GM12878 (cell line): ENCODE measurements around the gene SPESP1. TPM values are rescaled to one million over a fixed set of nuclear protein-coding genes. Genes with fewer than 3 reads are reported as not detected.

Experiments used
- ATAC-seq: fragments of 200-7000 bp; cut with Tn5 transposase; 3 replicates; pipeline ENCODE4 v1.9.1; 2020; ENCODE audit warnings: mild to moderate bottlenecking, moderate library complexity
- BruUV-seq: library from RNA; stranded (reverse); fragments of 400-500 nt; replicated peaks from 2 replicates; lab custom pipeline; 2021; lab: Mats Ljungman, UMichigan
- CTCF ChIA-PET: fragments of 300-600 bp; sonication (Branson Sonifier 250); formaldehyde crosslinking; extraction: SDS; loops from one replicate; lab custom pipeline; 2021; ENCODE audit warnings: inconsistent platforms; lab: Yijun Ruan, JAX
- POLR2A ChIA-PET: fragments of 350-600 bp; formaldehyde crosslinking; extraction: SDS; loops from one replicate; lab custom pipeline; 2021; ENCODE audit warnings: inconsistent platforms; lab: Charles Lee
- RAD21 ChIA-PET: fragments of 300-600 bp; sonication (Branson Sonifier 250); formaldehyde crosslinking; loops from one replicate; lab custom pipeline; 2023; ENCODE audit warnings: antibody characterized with exemption; ENCODE audit not compliant: unreplicated experiment; lab: Charles Lee
- SMC1A ChIA-PET: fragments of 300-600 bp; sonication (Branson Sonifier 250); formaldehyde crosslinking; loops from one replicate; lab custom pipeline; 2023; ENCODE audit not compliant: unreplicated experiment, uncharacterized antibody; lab: Charles Lee
- DNase-seq: peaks from one replicate; pipeline ENCODE4 v3.0.0-alpha.2; 2011; ENCODE audit warnings: low read depth, low spot score
- FAIRE-seq: peaks from 3 replicates; lab custom pipeline; 2011; peaks lifted over from hg19 to GRCh38; lab: Jason Lieb, UNC
- H2AFZ ChIP-seq: 2 replicates; pipeline ENCODE4 v1.6.0; 2011; ENCODE audit warnings: low read depth, low read length, control low read depth; ENCODE audit not compliant: control insufficient read depth
- H3K27ac ChIP-seq: 2 replicates; pipeline ENCODE4 v1.5.1; 2011; ENCODE audit warnings: control low read depth; ENCODE audit not compliant: control insufficient read depth, insufficient read depth
- H3K27me3 ChIP-seq, 2 experiments: replicated peaks in 1 of 2; 2 replicates each; pipeline versions ENCODE4 v1.6.0 to v1.6.1; 2011; ENCODE audit warnings: low read length in 1 of 2; ENCODE audit not compliant: control insufficient read depth in 2 of 2, insufficient read depth in 2 of 2
- H3K36me3 ChIP-seq, 2 experiments: 2 replicates each; pipeline ENCODE4 v1.5.1; 2011; ENCODE audit warnings: low read length in 1 of 2; ENCODE audit not compliant: control insufficient read depth in 2 of 2, insufficient read depth in 2 of 2
- H3K4me1 ChIP-seq: 2 replicates; pipeline ENCODE4 v1.6.1; 2011; ENCODE audit warnings: mild to moderate bottlenecking, low read length, moderate library complexity, mixed read lengths; ENCODE audit not compliant: control insufficient read depth, insufficient read depth
- H3K4me2 ChIP-seq: 2 replicates; pipeline ENCODE4 v1.6.0; 2011; ENCODE audit warnings: control low read depth; ENCODE audit not compliant: control insufficient read depth, insufficient read depth
- H3K4me3 ChIP-seq: fragments of 200-600 bp; sonication (generic); 2 replicates; pipeline ENCODE4 v1.5.1; 2016
- H3K79me2 ChIP-seq: 2 replicates; pipeline ENCODE4 v1.6.0; 2011; ENCODE audit warnings: low read length; ENCODE audit not compliant: control insufficient read depth, insufficient read depth
- H3K9ac ChIP-seq: 2 replicates; pipeline ENCODE4 v1.8.0; 2011; ENCODE audit warnings: low read length, control low read depth, mixed read lengths; ENCODE audit not compliant: control insufficient read depth, insufficient read depth
- H3K9me3 ChIP-seq: replicated peaks from 3 replicates; pipeline ENCODE4 v1.5.1; 2011; ENCODE audit warnings: mild to moderate bottlenecking, low read length; ENCODE audit not compliant: control insufficient read depth, insufficient read depth
- H4K20me1 ChIP-seq: 2 replicates; pipeline ENCODE4 v1.6.0; 2011; ENCODE audit not compliant: control insufficient read depth, insufficient read depth
- BHLHE40 ChIP-seq, 2 experiments: fragments of 450-650 bp in 1 of 2; IDR thresholded peaks; 2 replicates each; pipeline ENCODE4 v1.6.1; 2011 to 2017; ENCODE audit warnings: low read depth in 2 of 2, borderline replicate concordance in 1 of 2, improper control_type of control experiment in 1 of 2, low read length in 1 of 2, mild to moderate bottlenecking in 1 of 2
- KAT2A ChIP-seq: conservative IDR thresholded peaks from 2 replicates; pipeline ENCODE4 v1.6.1; 2011; ENCODE audit warnings: low read depth, low read length; ENCODE audit not compliant: control insufficient read depth
- MLLT1 ChIP-seq: fragments of 450-650 bp; IDR thresholded peaks from 2 replicates; pipeline ENCODE4 v1.6.1; 2016; ENCODE audit warnings: mild to moderate bottlenecking
- NFYA ChIP-seq: IDR thresholded peaks from 2 replicates; pipeline ENCODE4 v1.6.1; 2011; ENCODE audit warnings: low read depth, mild to moderate bottlenecking, low read length, improper control_type of control experiment, borderline replicate concordance
- NR2F1 ChIP-seq: fragments of 450-650 bp; conservative IDR thresholded peaks from 2 replicates; pipeline ENCODE4 v1.6.1; 2017; ENCODE audit warnings: mild to moderate bottlenecking
- RBBP5 ChIP-seq: fragments of 200-600 bp; sonication (generic); conservative IDR thresholded peaks from 2 replicates; pipeline ENCODE4 v1.6.1; 2016
- REST ChIP-seq: IDR thresholded peaks from 2 replicates; pipeline ENCODE4 v1.6.1; 2012; ENCODE audit warnings: mild to moderate bottlenecking, low read depth, low read length
- USF2 ChIP-seq: IDR thresholded peaks from 2 replicates; pipeline ENCODE4 v1.6.1; 2011; ENCODE audit warnings: low read depth, low read length, improper control_type of control experiment, borderline replicate concordance
- YY1 ChIP-seq: IDR thresholded peaks from 2 replicates; pipeline ENCODE4 v1.6.1; 2011; ENCODE audit warnings: low read depth, mild to moderate bottlenecking, low read length
- ZNF384 ChIP-seq: IDR thresholded peaks from 2 replicates; pipeline ENCODE4 v1.6.1; 2012; ENCODE audit warnings: low read depth, mild to moderate bottlenecking, low read length, improper control_type of control experiment, borderline replicate concordance
- WGBS: methylation state at CpG from one replicate; pipeline ENCODE4 v1.1.6; 2016; ENCODE audit warnings: low lambda C conversion rate; ENCODE audit not compliant: insufficient replicate concordance, insufficient coverage; ENCODE audit errors: missing lambda C conversion rate; 5-methylcytosine and 5-hydroxymethylcytosine counted together
- in situ Hi-C: fragments of 300-500 bp; cut with MboI; formaldehyde crosslinking; loops from 9 replicates; pipeline ENCODE4 v1.14.3; 2018; ENCODE audit warnings: mixed read lengths
- intact Hi-C: fragments of 100-400 bp; cut with micrococcal nuclease; formaldehyde crosslinking; loops from one replicate; pipeline ENCODE4 v1.14.2; 2022; ENCODE audit not compliant: unreplicated experiment
- polyA plus RNA-seq, 11 experiments: library from polyadenylated mRNA; depleted of rRNA in 4 of 11; unstranded in 6 of 11; stranded (reverse) in 5 of 11; fragments of >200 nt; fragmentation: Nextera tagmentation in 4 of 11; fragmentation: Illumina TruSeq in 1 of 11; extraction: Ambion mirVana in 4 of 11; extraction: Trizol in 1 of 11; gene quantifications; 1 replicate in 1 of 11; 2 replicates in 10 of 11; pipeline versions ENCODE4 v1.2.1 to v1.2.3, GENCODE V29; 2011 to 2016; ENCODE audit warnings: inconsistent platforms in 2 of 11, missing spikeins in 2 of 11, low read depth in 1 of 11
- total RNA-seq, 4 experiments: library from RNA; depleted of rRNA in 3 of 4; stranded (reverse); fragments of >200 nt in 3 of 4; fragmentation: Illumina TruSeq in 1 of 4; extraction: Trizol in 1 of 4; gene quantifications; 2 replicates each; pipeline versions ENCODE4 v1.2.1 to v1.2.3, GENCODE V29; 2013 to 2021
- TF ChIP-seq, protein P1 (sequence below): fragments of 450-650 bp; formaldehyde crosslinking; IDR thresholded peaks from 2 replicates; pipeline ENCODE4 v1.4.0; 2020; ENCODE audit warnings: mild to moderate bottlenecking, moderate library complexity
- TF ChIP-seq, protein P2 (sequence below): IDR thresholded peaks from 2 replicates; pipeline ENCODE4 v1.6.1; 2011; ENCODE audit warnings: mild to moderate bottlenecking, low read depth, low read length, moderate library complexity; ENCODE audit not compliant: insufficient replicate concordance

The SPESP1 gene
- total and polyA plus RNA-seq, 10 of the 15 experiments (the other 5 are each of a cell fraction or from before 2014, with no cell fraction given): not detected

- TF ChIP-seq NFYA (no peak), KAT2A (no peak), MLLT1 (no peak), ZNF384 (no peak), NR2F1 (no peak), RBBP5 (no peak), BHLHE40 (IDR thresholded peaks at IDR 0.05; ENCODE audit: borderline replicate concordance in 1 of 2, low read depth in 2 of 2, low read length in 1 of 2) (no peak), USF2 (no peak), YY1 (no peak)
Observed at GRCh38 chr15:68991723-68992122, 61.4 kb downstream of the SPESP1 start (continued).

DNA sequence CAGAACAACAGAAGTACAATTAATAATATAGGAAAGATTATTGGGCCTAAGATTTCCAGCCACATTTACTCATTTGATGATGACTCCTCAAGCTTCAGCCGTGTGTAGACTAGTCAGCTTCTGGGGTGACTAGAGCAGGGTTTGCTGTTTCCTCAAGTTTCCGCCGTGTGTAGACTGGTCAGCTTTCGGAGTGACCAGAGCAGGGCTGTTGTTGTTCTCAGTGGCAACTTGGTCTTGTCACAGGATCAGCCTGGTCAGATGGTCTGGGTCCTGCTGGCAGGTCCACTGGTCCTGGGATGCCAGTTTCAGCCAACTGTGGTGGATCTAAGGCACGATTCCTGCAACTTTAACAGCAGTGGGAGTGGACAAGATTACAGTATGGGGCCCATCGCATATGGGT is 62.4 kb downstream of the SPESP1 start:
- DNase-seq: no peak
- intact Hi-C loops: no loop called here
- ChIA-PET RAD21 (no interaction called here), SMC1A (no interaction called here), CTCF (no interaction called here), POLR2A (no interaction called here)
- Histone ChIP-seq H3K4me2 (no peak overlapping the region), H3K4me1 (no peaks in the 10 kb centered on the region), H3K27ac (no peak overlapping the region), H4K20me1 (no peaks in the 10 kb centered on the region), H3K36me3 (no peaks in the 10 kb centered on the region), H3K27me3 (no peaks in the 10 kb centered on the region; a peak in 2 of 4 replicates), H3K9me3 (no peaks in the 10 kb centered on the region), H2AFZ (no peak overlapping the region), H3K4me3 (no peak overlapping the region), H3K79me2 (no peaks in the 10 kb centered on the region), H3K9ac (no peak overlapping the region)
- WGBS: 39% methylated on average over 6 of the region's 6 CpGs
- in situ Hi-C loops: no loop called here
- no peak for ATAC-seq
- FAIRE-seq: no peak
- no TSS peak for BruUV-seq
- no peak for TF ChIP-seq REST
- TF ChIP-seq, protein P1, sequence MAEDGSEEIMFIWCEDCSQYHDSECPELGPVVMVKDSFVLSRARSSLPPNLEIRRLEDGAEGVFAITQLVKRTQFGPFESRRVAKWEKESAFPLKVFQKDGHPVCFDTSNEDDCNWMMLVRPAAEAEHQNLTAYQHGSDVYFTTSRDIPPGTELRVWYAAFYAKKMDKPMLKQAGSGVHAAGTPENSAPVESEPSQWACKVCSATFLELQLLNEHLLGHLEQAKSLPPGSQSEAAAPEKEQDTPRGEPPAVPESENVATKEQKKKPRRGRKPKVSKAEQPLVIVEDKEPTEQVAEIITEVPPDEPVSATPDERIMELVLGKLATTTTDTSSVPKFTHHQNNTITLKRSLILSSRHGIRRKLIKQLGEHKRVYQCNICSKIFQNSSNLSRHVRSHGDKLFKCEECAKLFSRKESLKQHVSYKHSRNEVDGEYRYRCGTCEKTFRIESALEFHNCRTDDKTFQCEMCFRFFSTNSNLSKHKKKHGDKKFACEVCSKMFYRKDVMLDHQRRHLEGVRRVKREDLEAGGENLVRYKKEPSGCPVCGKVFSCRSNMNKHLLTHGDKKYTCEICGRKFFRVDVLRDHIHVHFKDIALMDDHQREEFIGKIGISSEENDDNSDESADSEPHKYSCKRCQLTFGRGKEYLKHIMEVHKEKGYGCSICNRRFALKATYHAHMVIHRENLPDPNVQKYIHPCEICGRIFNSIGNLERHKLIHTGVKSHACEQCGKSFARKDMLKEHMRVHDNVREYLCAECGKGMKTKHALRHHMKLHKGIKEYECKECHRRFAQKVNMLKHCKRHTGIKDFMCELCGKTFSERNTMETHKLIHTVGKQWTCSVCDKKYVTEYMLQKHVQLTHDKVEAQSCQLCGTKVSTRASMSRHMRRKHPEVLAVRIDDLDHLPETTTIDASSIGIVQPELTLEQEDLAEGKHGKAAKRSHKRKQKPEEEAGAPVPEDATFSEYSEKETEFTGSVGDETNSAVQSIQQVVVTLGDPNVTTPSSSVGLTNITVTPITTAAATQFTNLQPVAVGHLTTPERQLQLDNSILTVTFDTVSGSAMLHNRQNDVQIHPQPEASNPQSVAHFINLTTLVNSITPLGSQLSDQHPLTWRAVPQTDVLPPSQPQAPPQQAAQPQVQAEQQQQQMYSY (CRISPR knock-in tag): no peak
- TF ChIP-seq, protein P2, sequence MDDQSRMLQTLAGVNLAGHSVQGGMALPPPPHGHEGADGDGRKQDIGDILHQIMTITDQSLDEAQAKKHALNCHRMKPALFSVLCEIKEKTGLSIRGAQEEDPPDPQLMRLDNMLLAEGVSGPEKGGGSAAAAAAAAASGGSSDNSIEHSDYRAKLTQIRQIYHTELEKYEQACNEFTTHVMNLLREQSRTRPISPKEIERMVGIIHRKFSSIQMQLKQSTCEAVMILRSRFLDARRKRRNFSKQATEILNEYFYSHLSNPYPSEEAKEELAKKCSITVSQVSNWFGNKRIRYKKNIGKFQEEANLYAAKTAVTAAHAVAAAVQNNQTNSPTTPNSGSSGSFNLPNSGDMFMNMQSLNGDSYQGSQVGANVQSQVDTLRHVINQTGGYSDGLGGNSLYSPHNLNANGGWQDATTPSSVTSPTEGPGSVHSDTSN: no peak
